HL-60 (cell line): ENCODE results near the gene HTR7.

ENCODE experiments used
- DNase-seq, 2 experiments: peaks; one replicate each; pipeline ENCODE4 v3.0.0-alpha.2; 2010 to 2020; ENCODE audit warnings: low read depth in 1 of 2, low spot score in 1 of 2
- H3K27ac ChIP-seq: fragments of 250-450 bp; sonication (Bioruptor Pico); replicated peaks from 2 replicates; pipeline ENCODE4 v1.5.1; 2020; ENCODE audit warnings: mild to moderate bottlenecking, moderate library complexity
- H3K27me3 ChIP-seq: fragments of 250-450 bp; sonication (Bioruptor Pico); 2 replicates; pipeline ENCODE4 v1.5.1; 2021; ENCODE audit warnings: mild to moderate bottlenecking, moderate library complexity; ENCODE audit not compliant: insufficient read depth, poor library complexity, severe bottlenecking
- H3K4me3 ChIP-seq: replicated peaks from 2 replicates; pipeline ENCODE4 v1.5.1; 2011; ENCODE audit warnings: mild to moderate bottlenecking, control low read depth, low read length; ENCODE audit not compliant: insufficient read depth
- CTCF ChIP-seq: IDR thresholded peaks from one replicate; pipeline ENCODE4 v1.5.1; 2011; ENCODE audit warnings: low read length, control low read depth, inconsistent platforms; ENCODE audit not compliant: insufficient read depth
- GABPA ChIP-seq: IDR thresholded peaks from 2 replicates; pipeline ENCODE4 v1.6.1; 2012; ENCODE audit warnings: low read depth
- POLR2AphosphoS5 ChIP-seq: IDR thresholded peaks from 2 replicates; pipeline ENCODE4 v1.6.1; 2012; ENCODE audit warnings: low read depth
- SPI1 ChIP-seq: IDR thresholded peaks from 2 replicates; pipeline ENCODE4 v1.6.1; 2012; ENCODE audit warnings: low read depth, mild to moderate bottlenecking, borderline replicate concordance
- TF ChIP-seq, protein P1 (sequence below): IDR thresholded peaks from 2 replicates; pipeline ENCODE4 v1.6.1; 2012; ENCODE audit warnings: low read depth; ENCODE audit not compliant: insufficient replicate concordance

The HTR7 gene

GRCh38 chr10:90871766-90872647 lies 14.2 kb upstream of the HTR7 start, which contains the start of gene RPP30:
TSS of gene RPP30 (plus strand) at chr10:90871974. CDS start at chr10:90871987, 13 bp downstream.
- TF ChIP-seq SPI1: no peak
- TF ChIP-seq GABPA: no peak
- TF ChIP-seq CTCF: no peak
- TF ChIP-seq POLR2AphosphoS5: peak; percentile 67; the same call in 1 of the 2 replicates
- TF ChIP-seq, protein P1, sequence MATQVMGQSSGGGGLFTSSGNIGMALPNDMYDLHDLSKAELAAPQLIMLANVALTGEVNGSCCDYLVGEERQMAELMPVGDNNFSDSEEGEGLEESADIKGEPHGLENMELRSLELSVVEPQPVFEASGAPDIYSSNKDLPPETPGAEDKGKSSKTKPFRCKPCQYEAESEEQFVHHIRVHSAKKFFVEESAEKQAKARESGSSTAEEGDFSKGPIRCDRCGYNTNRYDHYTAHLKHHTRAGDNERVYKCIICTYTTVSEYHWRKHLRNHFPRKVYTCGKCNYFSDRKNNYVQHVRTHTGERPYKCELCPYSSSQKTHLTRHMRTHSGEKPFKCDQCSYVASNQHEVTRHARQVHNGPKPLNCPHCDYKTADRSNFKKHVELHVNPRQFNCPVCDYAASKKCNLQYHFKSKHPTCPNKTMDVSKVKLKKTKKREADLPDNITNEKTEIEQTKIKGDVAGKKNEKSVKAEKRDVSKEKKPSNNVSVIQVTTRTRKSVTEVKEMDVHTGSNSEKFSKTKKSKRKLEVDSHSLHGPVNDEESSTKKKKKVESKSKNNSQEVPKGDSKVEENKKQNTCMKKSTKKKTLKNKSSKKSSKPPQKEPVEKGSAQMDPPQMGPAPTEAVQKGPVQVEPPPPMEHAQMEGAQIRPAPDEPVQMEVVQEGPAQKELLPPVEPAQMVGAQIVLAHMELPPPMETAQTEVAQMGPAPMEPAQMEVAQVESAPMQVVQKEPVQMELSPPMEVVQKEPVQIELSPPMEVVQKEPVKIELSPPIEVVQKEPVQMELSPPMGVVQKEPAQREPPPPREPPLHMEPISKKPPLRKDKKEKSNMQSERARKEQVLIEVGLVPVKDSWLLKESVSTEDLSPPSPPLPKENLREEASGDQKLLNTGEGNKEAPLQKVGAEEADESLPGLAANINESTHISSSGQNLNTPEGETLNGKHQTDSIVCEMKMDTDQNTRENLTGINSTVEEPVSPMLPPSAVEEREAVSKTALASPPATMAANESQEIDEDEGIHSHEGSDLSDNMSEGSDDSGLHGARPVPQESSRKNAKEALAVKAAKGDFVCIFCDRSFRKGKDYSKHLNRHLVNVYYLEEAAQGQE: no peak

GRCh38 chr10:90871279-90871765 lies 13.5 kb upstream of the HTR7 start:
- peak overlapping the region; percentile 37; the same call in 1 of the 2 replicates for H3K27ac ChIP-seq

More at GRCh38 chr10:90871766-90872647, 14.2 kb upstream of the HTR7 start, which contains the start of gene RPP30:
- DNase-seq: peak; percentile 69 to 82
- Histone ChIP-seq H3K27ac (peak within 1 kb of the TSS; percentile 65), H3K4me3 (peak within 1 kb of the TSS; percentile 66), H3K27me3 (no peaks in the 10 kb centered on the region)

DNA sequence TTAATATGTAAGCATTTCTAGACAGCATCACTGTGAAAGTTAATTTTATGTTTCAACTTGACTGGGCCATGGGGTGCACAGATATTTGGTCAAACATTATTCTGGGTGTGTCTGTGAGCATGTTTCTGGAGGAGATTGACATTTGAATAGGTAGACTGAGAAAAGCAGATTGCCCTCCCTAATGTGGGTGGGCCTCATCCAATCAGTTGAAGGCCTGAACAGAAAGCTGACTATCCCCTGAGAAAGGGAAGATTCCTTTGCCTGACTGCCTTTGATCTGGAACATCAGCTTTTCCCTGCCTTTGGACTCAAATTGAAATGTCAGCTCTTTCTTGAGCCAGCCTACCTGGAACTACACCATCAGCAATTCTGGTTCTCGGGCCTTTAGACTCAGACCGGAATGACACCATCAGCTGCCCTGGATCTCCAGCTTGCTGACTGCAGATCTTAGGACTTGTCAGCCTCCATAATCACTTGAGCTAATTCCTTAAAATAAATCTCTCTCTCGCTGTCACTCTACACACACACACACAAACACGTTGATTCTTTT lies 8.3 kb upstream of the HTR7 start:
- no peak overlapping the region for H3K4me3 ChIP-seq
- DNase-seq: no peak
- H3K27ac ChIP-seq: no peak overlapping the region
- TF ChIP-seq, protein P1: no peak
- TF ChIP-seq GABPA (no peak), POLR2AphosphoS5 (no peak), SPI1 (no peak), CTCF (no peak)
- H3K27me3 ChIP-seq: peaks cover 7% of the 10 kb centered on the region

More at GRCh38 chr10:90871279-90871765, 13.5 kb upstream of the HTR7 start:
- DNase-seq: peak; percentile 58 to 71
- peak overlapping the region; percentile 66 for H3K4me3 ChIP-seq
- no peak for TF ChIP-seq GABPA
- TF ChIP-seq CTCF: peak; percentile 30
- H3K27me3 ChIP-seq: no peaks in the 10 kb centered on the region
